ENCODE measurements around the gene CACNG7. TPM values are rescaled to one million over a fixed set of nuclear protein-coding genes. Genes with fewer than 3 reads are reported as not detected.

CACNG7 gene
- total and polyA plus RNA-seq, 2 donors (not counting 3 experiments of a cell fraction or from before 2014, with no cell fraction given): 0.92 to 1.3 TPM

GRCh38 chr19:53874606-53874990 lies 34.5 kb upstream of the CACNG7 start:
- ChIA-PET CTCF (interaction anchor here (0.8 kb wide), 1 partner anchor 156 kb away, joined by 4 read pairs; no protein-coding TSS in a partner anchor), POLR2A (no interaction called here)
- FAIRE-seq (no peak), DNase-seq (ENCODE audit: low read depth, low spot score) (no peak)
- Histone ChIP-seq H4K20me1 (replicated peaks; ENCODE audit: control insufficient read depth, extremely low read depth, insufficient read depth, low read length) (no peaks in the 10 kb centered on the region), H3K27ac (ENCODE audit: insufficient read depth, low read depth, low read length) (no peak overlapping the region), H3K79me2 (ENCODE audit: control insufficient read depth, insufficient read depth, low read length) (peaks cover 16% of the 10 kb centered on the region), H3K4me1 (ENCODE audit: control insufficient read depth, extremely low read depth, insufficient read depth, low read length) (peaks cover 4% of the 10 kb centered on the region), H3K4me2 (ENCODE audit: insufficient read depth, low read length) (no peak overlapping the region), H3K9ac (replicated peaks; ENCODE audit: extremely low read depth, insufficient read depth, low read length) (no peak overlapping the region), H3K9me1 (replicated peaks; ENCODE audit: control insufficient read depth, extremely low read depth, insufficient read depth, low read length) (no peaks in the 10 kb centered on the region), H3K36me3 (ENCODE audit: control insufficient read depth in 2 of 2, extremely low read depth in 1 of 2, insufficient read depth in 2 of 2, low read length in 2 of 2) (peaks cover 0 to 17% of the 10 kb centered on the region in 2 experiments), H3K9me3 (replicated peaks; ENCODE audit: control insufficient read depth, insufficient read depth, low read length) (no peaks in the 10 kb centered on the region), H3K27me3 (ENCODE audit: control insufficient read depth in 2 of 2, insufficient read depth in 2 of 2, low read length in 2 of 2) (no peaks in the 10 kb centered on the region), H3K4me3 (replicated peaks in 1 of 3; ENCODE audit: insufficient read depth in 1 of 3, low read depth in 1 of 3, low read length in 3 of 3) (no peak overlapping the region), H2AFZ (ENCODE audit: low read depth, low read length) (no peak overlapping the region)
- BruUV-seq (replicated peaks): no TSS peak
- TF ChIP-seq, protein P1, sequence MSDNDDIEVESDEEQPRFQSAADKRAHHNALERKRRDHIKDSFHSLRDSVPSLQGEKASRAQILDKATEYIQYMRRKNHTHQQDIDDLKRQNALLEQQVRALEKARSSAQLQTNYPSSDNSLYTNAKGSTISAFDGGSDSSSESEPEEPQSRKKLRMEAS (IDR thresholded peaks at IDR 0.05; ENCODE audit: insufficient read depth, insufficient read length): no peak
- TF ChIP-seq GATA2 (IDR thresholded peaks at IDR 0.05; ENCODE audit: insufficient read depth, insufficient read length, low read depth, low read length) (no peak), FOS (IDR thresholded peaks at IDR 0.05; ENCODE audit: borderline replicate concordance, insufficient read depth, low read length) (no peak), EZH2 (IDR thresholded peaks at IDR 0.05; ENCODE audit: borderline replicate concordance, low read depth, low read length, severe bottlenecking) (no peak), JUN (IDR thresholded peaks at IDR 0.05; ENCODE audit: borderline replicate concordance, insufficient read depth, insufficient read length, low read depth) (no peak), POLR2A (IDR thresholded peaks at IDR 0.05; ENCODE audit: low read depth, low read length) (no peak), MYC (IDR thresholded peaks at IDR 0.05; ENCODE audit: low read depth, low read length) (no peak), POLR2AphosphoS5 (IDR thresholded peaks at IDR 0.05; ENCODE audit: insufficient read depth, low read depth, low read length) (no peak), CTCF (IDR thresholded peaks at IDR 0.05; ENCODE audit: extremely low read depth in 1 of 2, insufficient read depth in 1 of 2, low read depth in 1 of 2, low read length in 2 of 2) (no peak)
- intact Hi-C loops (cut with micrococcal nuclease) (no loop called here), dilution Hi-C loops (cut with MboI; ENCODE audit: extremely low pct_ligation_motif_present, low sequenced_read_pairs) (no loop called here)

All from endothelial cell of umbilical vein (primary cell).